K562 (cell line): Measurements from ENCODE around the gene KCNQ5. TPM values are rescaled to one million over a fixed set of nuclear protein-coding genes. Genes with fewer than 3 reads are reported as not detected.

Source experiments
- CBFA2T2 ChIP-seq: fragments of 450-650 bp; conservative IDR thresholded peaks from 2 replicates; pipeline ENCODE4 v1.6.1; 2017; ENCODE audit warnings: mild to moderate bottlenecking
- EHMT2 ChIP-seq: fragments of 450-650 bp; IDR thresholded peaks from 2 replicates; pipeline ENCODE4 v1.6.1; 2018; ENCODE audit warnings: antibody characterized with exemption
- HDAC1 ChIP-seq, 2 experiments: fragments of 450-650 bp; IDR thresholded peaks; 2 replicates each; pipeline ENCODE4 v1.6.1; 2016 to 2017; ENCODE audit warnings: inconsistent platforms in 1 of 2, mild to moderate bottlenecking in 1 of 2, moderate library complexity in 1 of 2
- KAT2B ChIP-seq: IDR thresholded peaks from one replicate; pipeline ENCODE4 v1.6.1; 2012; ENCODE audit warnings: low read depth, mild to moderate bottlenecking, control low read depth, inconsistent platforms, low read length, moderate library complexity
- KLF6 ChIP-seq: fragments of 250-450 bp; sonication (Bioruptor Pico); IDR thresholded peaks from 2 replicates; pipeline ENCODE4 v1.4.0; 2020; ENCODE audit warnings: mild to moderate bottlenecking, moderate library complexity, borderline replicate concordance
- MTA2 ChIP-seq: fragments of 450-650 bp; IDR thresholded peaks from 2 replicates; pipeline ENCODE4 v1.6.1; 2016; ENCODE audit warnings: low read depth
- NRF1 ChIP-seq, 2 experiments: fragments of 450-650 bp; IDR thresholded peaks in 1 of 2; conservative IDR thresholded peaks in 1 of 2; 2 replicates each; pipeline ENCODE4 v1.6.1; 2014; ENCODE audit warnings: mild to moderate bottlenecking in 2 of 2
- SOX6 ChIP-seq: fragments of 450-650 bp; IDR thresholded peaks from 2 replicates; pipeline ENCODE4 v1.6.1; 2014; ENCODE audit warnings: mild to moderate bottlenecking
- ZFP1 ChIP-seq: fragments of 450-650 bp; formaldehyde crosslinking; IDR thresholded peaks from 2 replicates; pipeline ENCODE4 v1.4.0; 2020; ENCODE audit warnings: mild to moderate bottlenecking, mixed read lengths
- ZNF507 ChIP-seq: conservative IDR thresholded peaks from 2 replicates; pipeline ENCODE4 v1.6.1; 2017; ENCODE audit warnings: missing genetic modification characterization, missing compliant biosample characterization
- ZZZ3 ChIP-seq: fragments of 450-650 bp; IDR thresholded peaks from 2 replicates; pipeline ENCODE4 v1.6.1; 2016; ENCODE audit warnings: antibody characterized with exemption, mild to moderate bottlenecking, moderate library complexity
- polyA plus RNA-seq, 8 experiments: library from polyadenylated mRNA; depleted of rRNA in 4 of 8; stranded (reverse) in 5 of 8; unstranded in 3 of 8; fragments of >200 nt; fragmentation: Nextera tagmentation in 2 of 8; fragmentation: Illumina TruSeq in 1 of 8; extraction: Ambion mirVana in 2 of 8; extraction: Trizol in 1 of 8; gene quantifications; 2 replicates each; pipeline versions ENCODE4 v1.2.1 to v1.2.3, GENCODE V29; 2011 to 2014; ENCODE audit warnings: inconsistent platforms in 1 of 8, missing spikeins in 1 of 8
- total RNA-seq, 7 experiments: library from RNA; depleted of rRNA in 6 of 7; stranded (reverse); fragments of >200 nt in 6 of 7; fragmentation: Illumina TruSeq in 2 of 7; extraction: Trizol in 2 of 7; gene quantifications; 2 replicates each; pipeline versions ENCODE4 v1.2.1 to v1.2.3, GENCODE V29; 2011 to 2021; ENCODE audit warnings: low replicate concordance in 1 of 7
- TF ChIP-seq, protein P1 (sequence below), 2 experiments: fragments of 450-650 bp; formaldehyde crosslinking in 1 of 2; IDR thresholded peaks; 2 replicates each; pipeline versions ENCODE4 v1.4.0 to v1.6.1; 2014 to 2020; ENCODE audit warnings: mild to moderate bottlenecking in 2 of 2, borderline replicate concordance in 1 of 2, low read depth in 1 of 2
- TF ChIP-seq, protein P2 (sequence below): IDR thresholded peaks from 3 replicates; pipeline ENCODE4 v1.6.1; 2011; ENCODE audit warnings: borderline replicate concordance, mild to moderate bottlenecking; ENCODE audit not compliant: insufficient read length, insufficient read depth
- TF ChIP-seq, protein P3 (sequence below), 2 experiments: fragments of 450-650 bp; IDR thresholded peaks; 2 replicates each; pipeline ENCODE4 v1.6.1; 2018; ENCODE audit warnings: mild to moderate bottlenecking in 2 of 2, low read depth in 1 of 2; ENCODE audit not compliant: partially characterized antibody in 2 of 2

The KCNQ5 gene
- total and polyA plus RNA-seq, 9 of the 15 experiments (the other 6 are each of a cell fraction or from before 2014, with no cell fraction given), result 0.31 to 5.9 (median 2.6) TPM

DNA sequence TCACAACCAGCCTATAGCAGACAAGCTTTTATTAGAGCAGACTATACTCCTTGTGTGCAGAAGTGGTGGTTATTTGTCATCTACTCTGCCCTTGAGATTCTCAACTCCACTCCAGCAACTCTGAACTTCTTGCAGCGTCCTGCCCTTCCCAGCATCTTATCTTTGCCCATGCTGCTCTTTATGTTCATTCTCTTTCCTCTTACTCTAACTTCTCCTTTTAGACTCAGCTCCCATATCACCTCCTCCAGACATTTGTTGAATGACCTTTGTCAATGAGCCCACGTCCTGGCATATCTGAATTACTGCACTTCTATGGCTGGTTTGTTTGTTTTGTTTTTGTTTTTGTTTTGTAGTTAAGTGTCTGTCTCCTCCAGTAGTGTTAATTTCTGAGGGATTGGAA is 81.2 kb downstream of the KCNQ5 start (continued):
- peak; percentile 60; the same call in 1 of the 2 replicates for TF ChIP-seq CBFA2T2
- TF ChIP-seq ZZZ3, result no peak
- TF ChIP-seq, protein P1, sequence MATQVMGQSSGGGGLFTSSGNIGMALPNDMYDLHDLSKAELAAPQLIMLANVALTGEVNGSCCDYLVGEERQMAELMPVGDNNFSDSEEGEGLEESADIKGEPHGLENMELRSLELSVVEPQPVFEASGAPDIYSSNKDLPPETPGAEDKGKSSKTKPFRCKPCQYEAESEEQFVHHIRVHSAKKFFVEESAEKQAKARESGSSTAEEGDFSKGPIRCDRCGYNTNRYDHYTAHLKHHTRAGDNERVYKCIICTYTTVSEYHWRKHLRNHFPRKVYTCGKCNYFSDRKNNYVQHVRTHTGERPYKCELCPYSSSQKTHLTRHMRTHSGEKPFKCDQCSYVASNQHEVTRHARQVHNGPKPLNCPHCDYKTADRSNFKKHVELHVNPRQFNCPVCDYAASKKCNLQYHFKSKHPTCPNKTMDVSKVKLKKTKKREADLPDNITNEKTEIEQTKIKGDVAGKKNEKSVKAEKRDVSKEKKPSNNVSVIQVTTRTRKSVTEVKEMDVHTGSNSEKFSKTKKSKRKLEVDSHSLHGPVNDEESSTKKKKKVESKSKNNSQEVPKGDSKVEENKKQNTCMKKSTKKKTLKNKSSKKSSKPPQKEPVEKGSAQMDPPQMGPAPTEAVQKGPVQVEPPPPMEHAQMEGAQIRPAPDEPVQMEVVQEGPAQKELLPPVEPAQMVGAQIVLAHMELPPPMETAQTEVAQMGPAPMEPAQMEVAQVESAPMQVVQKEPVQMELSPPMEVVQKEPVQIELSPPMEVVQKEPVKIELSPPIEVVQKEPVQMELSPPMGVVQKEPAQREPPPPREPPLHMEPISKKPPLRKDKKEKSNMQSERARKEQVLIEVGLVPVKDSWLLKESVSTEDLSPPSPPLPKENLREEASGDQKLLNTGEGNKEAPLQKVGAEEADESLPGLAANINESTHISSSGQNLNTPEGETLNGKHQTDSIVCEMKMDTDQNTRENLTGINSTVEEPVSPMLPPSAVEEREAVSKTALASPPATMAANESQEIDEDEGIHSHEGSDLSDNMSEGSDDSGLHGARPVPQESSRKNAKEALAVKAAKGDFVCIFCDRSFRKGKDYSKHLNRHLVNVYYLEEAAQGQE (IDR thresholded peaks at IDR 0.05; ENCODE audit: borderline replicate concordance), result no peak
- TF ChIP-seq, protein P1 (CRISPR knock-in tag; IDR thresholded peaks at IDR 0.05; ENCODE audit: low read depth), result no peak
- TF ChIP-seq NRF1 (conservative IDR thresholded peaks at IDR 0.05 in 1 of 2, IDR thresholded peaks at IDR 0.05 in 1 of 2), result no peak
- no peak for TF ChIP-seq ZNF507
- TF ChIP-seq ZFP1 (CRISPR knock-in tag), result no peak
- peak; percentile 57 for TF ChIP-seq MTA2
- no peak for TF ChIP-seq KLF6 (CRISPR knock-in tag)
- TF ChIP-seq HDAC1 (IDR thresholded peaks at IDR 0.05), result peak in 1 of 2 experiments; percentile 65; a peak in 2 of 4 replicates
- peak; percentile 74; the same call in 1 of the 2 replicates for TF ChIP-seq EHMT2
- TF ChIP-seq, protein P2, sequence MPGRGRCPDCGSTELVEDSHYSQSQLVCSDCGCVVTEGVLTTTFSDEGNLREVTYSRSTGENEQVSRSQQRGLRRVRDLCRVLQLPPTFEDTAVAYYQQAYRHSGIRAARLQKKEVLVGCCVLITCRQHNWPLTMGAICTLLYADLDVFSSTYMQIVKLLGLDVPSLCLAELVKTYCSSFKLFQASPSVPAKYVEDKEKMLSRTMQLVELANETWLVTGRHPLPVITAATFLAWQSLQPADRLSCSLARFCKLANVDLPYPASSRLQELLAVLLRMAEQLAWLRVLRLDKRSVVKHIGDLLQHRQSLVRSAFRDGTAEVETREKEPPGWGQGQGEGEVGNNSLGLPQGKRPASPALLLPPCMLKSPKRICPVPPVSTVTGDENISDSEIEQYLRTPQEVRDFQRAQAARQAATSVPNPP, result no peak
- no peak for TF ChIP-seq KAT2B
- peak; percentile 24; the same call in 1 of the 2 replicates for TF ChIP-seq SOX6
- TF ChIP-seq, protein P3, sequence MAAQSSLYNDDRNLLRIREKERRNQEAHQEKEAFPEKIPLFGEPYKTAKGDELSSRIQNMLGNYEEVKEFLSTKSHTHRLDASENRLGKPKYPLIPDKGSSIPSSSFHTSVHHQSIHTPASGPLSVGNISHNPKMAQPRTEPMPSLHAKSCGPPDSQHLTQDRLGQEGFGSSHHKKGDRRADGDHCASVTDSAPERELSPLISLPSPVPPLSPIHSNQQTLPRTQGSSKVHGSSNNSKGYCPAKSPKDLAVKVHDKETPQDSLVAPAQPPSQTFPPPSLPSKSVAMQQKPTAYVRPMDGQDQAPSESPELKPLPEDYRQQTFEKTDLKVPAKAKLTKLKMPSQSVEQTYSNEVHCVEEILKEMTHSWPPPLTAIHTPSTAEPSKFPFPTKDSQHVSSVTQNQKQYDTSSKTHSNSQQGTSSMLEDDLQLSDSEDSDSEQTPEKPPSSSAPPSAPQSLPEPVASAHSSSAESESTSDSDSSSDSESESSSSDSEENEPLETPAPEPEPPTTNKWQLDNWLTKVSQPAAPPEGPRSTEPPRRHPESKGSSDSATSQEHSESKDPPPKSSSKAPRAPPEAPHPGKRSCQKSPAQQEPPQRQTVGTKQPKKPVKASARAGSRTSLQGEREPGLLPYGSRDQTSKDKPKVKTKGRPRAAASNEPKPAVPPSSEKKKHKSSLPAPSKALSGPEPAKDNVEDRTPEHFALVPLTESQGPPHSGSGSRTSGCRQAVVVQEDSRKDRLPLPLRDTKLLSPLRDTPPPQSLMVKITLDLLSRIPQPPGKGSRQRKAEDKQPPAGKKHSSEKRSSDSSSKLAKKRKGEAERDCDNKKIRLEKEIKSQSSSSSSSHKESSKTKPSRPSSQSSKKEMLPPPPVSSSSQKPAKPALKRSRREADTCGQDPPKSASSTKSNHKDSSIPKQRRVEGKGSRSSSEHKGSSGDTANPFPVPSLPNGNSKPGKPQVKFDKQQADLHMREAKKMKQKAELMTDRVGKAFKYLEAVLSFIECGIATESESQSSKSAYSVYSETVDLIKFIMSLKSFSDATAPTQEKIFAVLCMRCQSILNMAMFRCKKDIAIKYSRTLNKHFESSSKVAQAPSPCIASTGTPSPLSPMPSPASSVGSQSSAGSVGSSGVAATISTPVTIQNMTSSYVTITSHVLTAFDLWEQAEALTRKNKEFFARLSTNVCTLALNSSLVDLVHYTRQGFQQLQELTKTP (IDR thresholded peaks at IDR 0.05; ENCODE audit: low read depth in 1 of 2, partially characterized antibody in 2 of 2), result peak in 1 of 2 experiments; percentile 30
